ENCODE results near the gene SPAG7.

SPAG7 gene

DNA sequence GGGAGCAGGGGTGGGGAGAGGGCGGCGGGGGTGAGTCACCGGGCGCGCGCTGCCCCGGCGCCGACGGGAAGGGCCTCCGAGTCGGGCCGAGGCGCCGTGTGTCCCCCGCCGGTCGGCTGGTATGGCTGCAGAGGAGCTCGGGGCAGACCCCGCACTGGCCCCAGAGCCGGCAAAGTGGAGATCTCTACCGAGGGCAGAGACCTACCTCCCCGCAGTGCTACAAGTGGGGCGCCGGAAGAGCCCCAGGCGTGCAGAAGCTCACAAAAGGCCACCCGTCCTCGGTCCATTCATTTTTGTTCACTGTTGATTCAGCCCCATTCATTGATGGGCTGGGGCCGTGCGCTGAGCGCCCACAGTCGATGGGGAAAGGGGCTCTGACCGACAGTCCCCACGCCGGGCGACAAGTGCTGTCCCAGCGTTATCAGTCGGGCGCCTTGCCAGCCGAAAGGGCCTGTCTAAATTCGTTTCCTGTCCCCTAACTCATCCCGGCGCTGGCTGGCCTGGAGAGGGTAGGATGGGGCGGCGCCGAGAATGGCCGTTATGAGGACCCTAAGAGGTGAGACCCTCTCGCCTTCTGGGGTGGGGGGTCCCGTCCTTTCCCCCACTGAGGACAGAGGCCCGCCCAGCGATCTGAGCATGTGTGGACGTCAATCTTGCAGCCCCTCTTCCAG is 17.4 kb downstream of the SPAG7 start:
- peak; percentile 83 for DNase-seq (ENCODE audit: low spot score)

DNA sequence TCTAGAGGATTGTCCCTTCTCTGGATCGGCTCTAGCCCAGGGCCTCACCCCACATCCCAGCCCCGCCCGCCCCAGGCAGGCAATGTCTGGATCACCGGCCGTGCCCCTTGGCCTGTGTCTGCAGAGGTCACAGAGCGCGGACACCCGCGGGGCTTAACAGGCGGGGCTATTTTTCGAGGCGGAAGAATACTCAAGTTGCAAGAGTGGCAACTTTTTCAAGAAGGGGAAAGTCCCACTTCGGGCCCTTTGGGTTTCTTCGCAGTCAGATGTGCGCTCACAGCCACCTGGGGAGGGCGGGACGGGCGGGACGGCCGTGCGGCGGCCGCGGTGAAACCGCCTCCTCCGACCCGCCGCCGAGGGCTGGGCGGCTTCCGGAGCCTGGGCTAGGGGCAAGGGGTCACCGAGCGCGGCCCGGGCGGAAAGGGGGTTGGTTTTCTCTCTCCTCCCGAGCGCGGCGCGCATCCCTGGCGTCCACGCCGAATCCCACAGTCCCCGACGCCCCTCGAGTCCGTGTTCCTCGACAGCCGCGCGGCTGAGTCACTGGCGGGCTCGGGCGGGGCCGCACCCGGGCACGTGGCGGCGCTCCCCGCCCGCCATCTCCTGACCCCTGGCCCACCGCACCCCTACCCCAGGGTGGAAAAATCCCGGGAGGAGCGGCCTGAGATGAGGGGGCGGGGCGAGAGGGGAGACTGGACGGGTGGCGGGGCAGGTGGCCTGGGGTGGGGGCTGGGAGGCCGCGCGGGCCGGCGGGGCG is 18.1 kb downstream of the SPAG7 start:
- peak; percentile 56 for DNase-seq (ENCODE audit: low spot score)

DNA sequence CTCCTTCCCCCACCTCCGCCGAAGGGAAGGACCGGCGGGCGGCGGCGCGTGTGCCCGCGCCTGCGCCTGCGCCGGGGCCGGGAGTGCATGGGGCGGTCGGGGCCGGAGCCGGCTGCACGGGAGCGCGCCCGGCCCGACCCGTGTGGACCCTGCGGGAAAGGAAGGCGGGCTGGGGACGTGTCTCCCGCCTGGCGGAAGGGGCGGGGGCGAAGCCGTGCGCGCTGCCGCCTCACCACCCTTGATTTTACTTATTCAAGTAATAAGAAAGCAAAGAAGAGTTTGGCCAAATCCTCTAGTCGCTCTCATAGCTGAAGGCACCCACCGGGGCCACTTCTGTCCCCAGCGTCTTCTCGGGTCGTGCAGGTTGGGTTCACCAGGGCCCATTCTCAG is 18.7 kb downstream of the SPAG7 start:
- peak; percentile 92 for DNase-seq (ENCODE audit: low spot score)

DNA sequence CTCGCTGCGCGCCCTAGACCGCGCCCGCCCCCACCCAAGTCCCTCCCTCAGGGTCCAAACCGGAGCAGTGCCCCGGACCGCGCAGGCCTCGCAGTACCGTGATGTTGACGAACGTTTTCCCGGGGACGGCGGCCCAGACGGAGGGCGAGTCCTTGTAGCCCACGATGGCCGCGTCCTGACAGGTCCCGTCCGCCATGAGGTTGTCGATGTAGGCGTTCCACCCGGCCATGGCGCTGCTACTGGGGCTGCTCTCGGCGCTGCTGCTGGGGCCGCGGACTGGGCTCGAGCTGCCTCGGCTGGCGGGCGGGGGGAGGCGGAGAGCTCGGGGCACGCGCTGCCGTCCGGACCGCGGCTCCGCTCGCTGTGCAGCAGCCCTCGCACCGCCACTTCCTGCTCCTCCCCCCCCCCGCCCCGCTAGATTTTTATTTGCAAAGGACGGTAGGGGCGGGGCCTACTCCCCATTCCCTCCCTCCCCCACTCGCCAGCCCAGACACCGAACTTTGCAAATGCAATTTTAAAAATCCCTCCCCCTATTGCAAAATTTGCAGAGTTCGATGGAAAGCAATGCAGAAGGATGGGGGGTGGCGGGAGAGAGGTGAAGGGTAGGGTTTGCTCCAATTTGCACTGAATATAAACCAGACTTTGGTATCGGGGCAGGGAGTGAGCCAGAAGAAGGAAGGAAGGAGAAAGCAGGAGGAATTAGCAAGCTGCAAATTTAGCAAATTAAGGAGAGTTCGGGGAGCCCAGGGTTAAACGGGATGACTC is 19.3 kb downstream of the SPAG7 start, which contains the start of gene PFN1:
Gene PFN1 (minus strand): TSS at position 365 of the 765 bp plus-strand sequence. CDS start 136 bp downstream, at position 229.
- DNase-seq (ENCODE audit: low spot score): peak; percentile 82

DNA sequence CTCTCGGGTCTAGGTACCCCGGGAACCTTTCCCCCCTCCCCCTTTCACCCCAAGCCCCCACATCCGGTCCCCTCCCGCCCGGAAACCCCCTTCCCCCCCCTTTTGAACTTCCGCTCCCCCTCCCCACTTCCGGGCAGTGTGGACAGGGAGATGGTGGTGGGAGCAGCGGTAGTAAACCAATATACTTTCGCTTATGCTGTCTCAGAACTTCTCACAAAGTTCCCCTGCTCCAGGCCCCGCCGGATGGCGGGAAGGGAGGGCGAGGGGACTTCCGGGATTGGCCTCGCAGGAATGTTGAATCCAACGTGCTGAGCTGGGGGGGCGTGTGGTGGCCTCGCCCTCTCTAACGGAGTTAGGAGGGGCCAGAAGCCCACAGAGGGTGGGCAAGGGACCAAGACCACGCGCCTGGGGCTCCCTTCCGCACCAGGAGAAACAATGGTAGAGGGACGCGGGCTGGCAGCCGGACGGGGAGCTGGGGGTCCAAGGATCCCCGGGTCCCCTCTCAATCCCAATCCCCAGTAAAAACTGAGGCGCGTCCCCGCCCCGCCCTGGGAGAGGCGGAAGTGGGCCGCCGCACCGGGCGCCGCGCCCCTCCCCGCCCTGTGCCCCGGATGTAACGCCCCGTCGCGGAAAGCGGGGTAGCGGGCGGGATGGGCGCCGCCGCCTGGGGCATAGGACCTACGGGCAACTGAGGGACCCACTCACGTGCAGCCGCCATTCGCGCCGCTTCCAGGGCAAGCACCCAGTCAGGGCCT is 20.0 kb downstream of the SPAG7 start:
- DNase-seq (ENCODE audit: low spot score): peak; percentile 62

DNA sequence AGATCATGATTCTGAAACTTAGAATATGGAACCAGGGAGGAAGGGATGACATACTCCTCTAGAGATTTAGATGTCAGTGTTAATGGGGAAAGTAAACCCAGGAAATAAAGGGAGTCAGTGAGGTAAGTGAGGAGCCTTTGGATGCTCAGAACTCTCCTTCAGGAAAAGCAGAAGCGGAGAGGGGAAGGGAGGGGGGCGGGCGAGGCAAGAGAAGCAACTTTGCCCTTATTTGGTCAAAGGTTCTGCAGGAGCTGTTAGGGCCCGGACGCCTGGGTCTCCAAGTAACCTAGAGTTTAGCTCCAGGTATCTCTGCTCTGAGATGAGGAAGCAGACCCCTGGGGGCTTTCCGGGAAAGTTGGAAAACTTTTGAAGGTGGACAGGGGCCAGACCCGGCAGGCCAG is 20.6 kb downstream of the SPAG7 start:
- no peak for DNase-seq (ENCODE audit: low spot score)

DNA sequence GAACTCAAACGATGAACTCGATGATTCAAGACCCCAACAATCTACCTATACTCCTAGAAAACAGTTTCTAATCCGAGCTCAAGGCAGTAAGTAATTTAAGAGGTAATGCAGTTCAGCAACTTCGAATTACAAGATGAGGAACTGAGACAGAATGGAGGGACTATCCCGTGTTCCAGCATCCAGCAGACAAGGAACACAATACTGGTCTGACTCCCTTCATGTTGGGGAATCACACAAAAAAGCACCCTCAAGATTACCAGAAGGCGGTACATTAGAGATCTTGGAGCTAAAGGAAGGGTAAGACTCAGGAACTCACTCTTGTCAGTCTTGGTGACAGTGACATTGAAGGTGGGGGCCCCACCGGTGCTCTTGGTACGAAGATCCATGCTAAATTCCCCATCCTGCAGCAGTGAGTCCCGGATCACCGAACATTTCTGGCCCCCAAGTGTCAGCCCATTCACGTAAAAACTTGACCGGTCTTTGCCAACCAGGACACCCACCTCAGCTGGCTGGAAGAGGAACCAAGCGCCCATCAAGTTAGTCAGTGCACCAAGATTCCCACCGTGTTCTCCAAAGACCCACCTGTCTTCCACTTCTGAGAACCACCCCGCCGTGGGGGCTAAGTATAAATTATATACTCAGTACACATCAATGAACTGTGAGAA is 21.2 kb downstream of the SPAG7 start:
- no peak for DNase-seq (ENCODE audit: low spot score)

DNA sequence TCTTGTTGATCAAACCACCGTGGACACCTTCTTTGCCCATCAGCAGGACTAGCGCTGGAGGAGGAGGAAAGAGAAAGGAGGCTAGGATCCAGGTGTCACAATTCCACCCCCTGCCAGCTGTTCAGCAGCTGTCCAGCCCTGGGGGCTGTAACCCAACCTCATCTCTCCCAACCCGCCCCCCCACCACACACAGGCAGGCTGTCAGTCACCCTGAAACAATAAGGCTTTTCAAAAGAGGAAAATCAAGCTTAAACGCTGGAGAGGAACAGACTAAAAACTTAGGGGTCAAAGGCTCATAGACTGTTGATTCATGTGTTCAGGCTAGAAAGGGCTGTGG is 21.7 kb downstream of the SPAG7 start:
- no peak for DNase-seq (ENCODE audit: low spot score)

DNA sequence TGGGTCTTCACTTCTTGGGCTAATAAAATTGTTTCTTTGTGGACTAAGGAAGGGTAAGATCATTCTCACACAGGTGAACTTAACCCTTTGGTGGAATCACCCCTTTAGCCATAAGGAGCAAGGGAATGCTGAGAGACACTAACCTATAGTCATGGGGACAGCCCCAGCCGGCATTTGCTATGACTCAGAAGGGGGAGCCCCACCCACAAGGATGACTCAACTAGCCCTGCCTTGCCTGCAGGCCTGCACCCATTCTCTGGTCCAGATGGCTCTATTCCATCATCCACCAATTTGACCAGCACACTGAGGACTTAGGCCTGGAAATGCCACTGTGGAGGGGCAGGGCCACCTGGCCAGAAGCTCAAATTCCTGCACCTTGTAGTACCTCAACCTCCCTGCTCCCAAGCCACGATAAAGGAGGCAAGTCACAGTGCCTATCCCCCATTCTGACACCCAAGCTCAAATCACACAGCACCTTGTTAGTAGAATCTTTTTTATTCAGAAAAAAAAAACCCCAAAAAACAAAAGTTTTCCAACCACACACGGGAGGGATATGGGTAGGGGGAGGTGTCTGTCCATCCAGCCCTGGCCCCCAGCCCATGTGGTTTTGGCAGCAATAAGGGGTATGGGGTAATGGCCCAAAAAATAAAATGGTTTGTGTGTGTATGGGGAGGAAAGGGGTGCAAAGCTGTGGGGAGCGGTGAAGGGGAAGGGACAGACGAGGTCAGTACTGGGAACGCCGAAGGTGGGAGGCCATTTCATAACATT is 22.3 kb downstream of the SPAG7 start:
- no peak for DNase-seq (ENCODE audit: low spot score)

DNA sequence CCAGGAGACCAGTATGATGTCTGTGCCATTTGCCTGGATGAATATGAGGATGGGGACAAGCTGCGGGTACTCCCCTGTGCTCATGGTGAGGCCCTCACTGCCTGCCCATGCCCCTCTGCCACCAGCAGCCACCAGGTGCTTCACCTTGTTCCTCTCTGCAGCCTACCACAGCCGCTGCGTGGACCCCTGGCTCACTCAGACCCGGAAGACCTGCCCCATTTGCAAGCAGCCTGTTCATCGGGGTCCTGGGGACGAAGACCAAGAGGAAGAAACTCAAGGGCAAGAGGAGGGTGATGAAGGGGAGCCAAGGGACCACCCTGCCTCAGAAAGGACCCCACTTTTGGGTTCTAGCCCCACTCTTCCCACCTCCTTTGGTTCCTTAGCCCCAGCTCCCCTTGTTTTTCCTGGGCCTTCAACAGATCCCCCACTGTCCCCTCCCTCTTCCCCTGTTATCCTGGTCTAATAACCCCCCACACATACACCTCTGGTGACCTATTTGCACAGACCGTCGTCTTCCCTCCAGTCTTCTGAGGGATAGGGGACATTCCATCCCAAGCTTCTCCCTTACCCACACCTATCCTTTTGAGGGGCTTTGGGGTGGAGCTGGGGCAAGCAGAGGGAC is 23.0 kb downstream of the SPAG7 start:
- DNase-seq (ENCODE audit: low spot score): no peak

DNA sequence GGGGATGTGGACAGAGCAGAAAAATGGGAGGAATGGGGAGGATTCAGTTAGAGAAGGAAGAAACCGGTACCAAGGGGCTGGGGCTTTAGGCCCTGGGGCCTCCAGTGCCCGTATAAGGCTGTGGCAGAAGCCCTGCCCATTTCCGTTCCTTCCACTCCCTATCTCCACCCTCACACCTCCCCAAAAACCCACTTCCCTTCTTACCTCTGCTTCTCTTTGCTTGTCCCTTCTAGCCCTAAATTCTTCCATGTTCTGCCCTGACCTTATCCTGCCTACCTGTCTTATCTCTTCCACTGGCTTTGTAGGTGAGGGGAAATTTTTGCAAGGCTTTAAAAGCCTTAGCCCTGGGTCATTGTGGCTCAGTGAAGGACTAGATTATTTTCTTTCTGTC is 23.5 kb downstream of the SPAG7 start:
- DNase-seq (ENCODE audit: low spot score): no peak

DNA sequence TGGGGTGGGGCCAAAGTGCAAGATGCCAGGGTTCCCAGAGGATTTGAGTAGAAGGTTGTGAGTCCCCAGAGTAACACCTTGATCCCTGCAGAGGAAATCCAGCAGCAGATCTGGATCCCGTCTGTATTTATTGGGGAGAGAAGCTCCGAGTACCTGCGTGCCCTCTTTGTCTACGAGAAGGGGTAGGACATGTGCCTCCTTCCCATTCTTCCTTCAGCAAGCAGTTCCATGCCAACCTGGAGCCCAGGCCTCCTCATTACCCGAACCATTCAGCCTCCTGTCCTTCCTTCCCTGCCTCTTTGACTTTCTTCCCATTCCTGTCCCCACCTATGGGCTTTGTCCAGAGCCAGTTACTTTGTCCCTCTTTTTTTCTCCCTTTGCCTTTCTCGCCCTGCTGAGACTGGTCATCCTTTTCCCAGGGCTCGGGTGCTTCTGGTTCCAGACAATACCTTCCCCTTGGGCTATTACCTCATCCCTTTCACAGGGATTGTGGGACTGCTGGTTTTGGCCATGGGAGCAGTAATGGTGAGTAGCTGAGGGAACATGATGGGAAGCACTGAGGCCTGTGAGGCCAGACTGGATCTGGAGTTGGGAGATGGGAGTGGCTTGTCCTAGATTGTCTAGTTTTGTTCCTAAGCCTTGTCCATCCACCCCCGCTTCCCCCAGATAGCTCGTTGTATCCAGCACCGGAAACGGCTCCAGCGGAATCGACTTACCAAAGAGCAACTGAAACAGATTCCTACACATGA is 24.7 kb downstream of the SPAG7 start:
- DNase-seq (ENCODE audit: low spot score): no peak

DNA sequence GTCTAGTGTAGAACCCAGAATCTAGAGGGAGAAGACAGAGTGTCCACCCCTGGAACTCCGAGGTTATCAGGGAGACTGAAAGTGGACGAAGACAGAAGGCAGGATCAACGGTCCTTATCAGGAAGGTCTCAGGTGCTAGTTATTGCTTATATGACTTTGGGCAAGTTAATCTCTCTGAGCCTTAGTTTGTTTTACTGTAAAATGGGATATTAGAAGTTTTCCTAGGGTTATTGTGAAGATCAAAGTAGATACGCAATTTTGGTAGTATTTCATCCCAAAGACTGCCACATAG is 26.4 kb downstream of the SPAG7 start:
- DNase-seq (ENCODE audit: low spot score): no peak

DNA sequence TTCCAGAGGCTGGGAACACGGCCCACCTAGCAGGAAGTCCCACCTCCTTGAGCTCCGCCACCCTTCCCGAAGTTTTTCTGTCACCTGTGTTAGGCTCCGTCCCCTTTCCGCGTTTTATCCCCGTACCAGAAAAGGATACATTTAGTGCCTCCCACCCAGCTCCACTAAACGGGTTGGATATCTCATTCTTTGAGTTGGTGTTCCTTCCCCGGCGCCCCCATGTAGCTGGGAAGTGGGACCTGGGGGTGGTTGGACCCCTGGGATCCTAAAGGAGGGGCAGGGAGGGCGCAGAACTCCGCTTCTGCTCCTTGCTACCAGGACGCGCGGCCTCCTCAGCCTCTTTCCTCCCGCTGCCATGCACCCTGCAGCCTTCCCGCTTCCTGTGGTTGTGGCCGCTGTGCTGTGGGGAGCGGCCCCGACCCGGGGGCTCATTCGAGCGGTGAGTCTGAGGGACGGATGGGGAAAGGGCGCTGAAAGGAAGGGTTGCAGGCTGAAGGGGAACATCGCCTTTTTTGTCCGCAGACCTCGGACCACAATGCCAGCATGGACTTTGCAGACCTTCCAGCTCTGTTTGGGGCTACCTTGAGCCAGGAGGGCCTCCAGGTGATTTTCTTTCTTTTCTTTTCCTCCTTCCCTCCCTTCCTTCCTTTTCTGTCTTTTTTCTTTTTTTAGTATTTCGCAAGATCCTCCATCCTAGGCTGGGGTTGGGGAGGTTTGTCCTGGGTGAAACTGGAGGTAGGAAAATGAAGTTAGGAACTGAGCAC is 26.9 kb downstream of the SPAG7 start:
- peak; percentile 78 for DNase-seq (ENCODE audit: low spot score)

DNA sequence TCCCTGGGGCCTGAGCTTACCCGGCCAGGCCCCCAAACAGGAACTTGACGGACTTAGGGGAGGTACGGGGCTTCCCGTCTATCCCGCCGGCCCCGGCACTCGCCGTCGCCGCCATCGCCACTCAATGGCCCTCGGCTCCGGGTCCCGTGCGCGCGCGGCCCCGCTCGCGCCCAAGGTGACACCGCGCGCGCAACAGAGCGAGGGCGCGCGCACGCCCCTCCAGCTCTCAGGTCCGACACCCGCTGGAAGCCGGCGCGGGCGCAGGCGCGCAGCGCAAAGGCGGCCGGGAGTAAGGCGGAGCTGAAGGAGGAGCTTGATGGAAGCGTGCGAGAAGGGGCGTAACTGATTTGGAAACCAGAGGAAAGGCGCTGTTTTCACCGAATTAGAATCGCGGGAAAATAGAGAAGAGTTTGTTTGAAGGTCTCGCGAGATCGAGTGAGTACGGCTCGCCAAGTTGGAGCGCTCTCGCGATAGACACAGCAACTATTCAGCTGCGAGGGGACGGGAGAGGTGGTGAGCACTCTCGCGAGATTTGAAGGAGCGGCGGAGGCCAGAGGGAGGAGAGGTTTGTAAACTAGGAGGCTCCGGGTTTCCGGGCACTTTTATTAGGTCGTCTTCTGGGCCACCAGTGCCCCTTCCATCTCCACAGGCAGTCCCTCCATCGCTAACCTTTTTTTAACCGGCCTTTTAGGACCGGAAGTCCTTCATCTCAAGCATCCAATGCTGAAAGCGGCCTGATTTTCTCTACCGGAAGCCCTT is 27.6 kb downstream of the SPAG7 start, which contains the start of the genes RNF167 and SLC25A11:
Gene RNF167 (plus strand): TSS at position 473 of the 759 bp plus-strand sequence. CDS start 642 bp downstream, outside the sequence.
Gene SLC25A11 (minus strand): TSS at position 251 of the 759 bp plus-strand sequence. CDS start 136 bp downstream, at position 115.
- DNase-seq (ENCODE audit: low spot score): peak; percentile 97

DNA sequence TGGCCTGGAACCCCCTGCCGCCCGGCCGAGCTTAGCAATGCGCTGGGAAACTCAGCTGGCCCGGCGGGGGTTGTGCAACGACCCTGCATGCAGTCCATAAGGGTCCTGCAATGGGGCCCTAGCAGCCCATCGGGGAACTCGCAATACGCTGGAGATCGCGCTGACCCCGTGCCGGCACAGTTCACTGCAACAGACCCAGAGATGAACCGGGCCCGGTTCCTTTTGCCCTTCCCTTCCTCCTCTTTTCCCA is 28.1 kb downstream of the SPAG7 start:
- DNase-seq (ENCODE audit: low spot score): no peak

DNA sequence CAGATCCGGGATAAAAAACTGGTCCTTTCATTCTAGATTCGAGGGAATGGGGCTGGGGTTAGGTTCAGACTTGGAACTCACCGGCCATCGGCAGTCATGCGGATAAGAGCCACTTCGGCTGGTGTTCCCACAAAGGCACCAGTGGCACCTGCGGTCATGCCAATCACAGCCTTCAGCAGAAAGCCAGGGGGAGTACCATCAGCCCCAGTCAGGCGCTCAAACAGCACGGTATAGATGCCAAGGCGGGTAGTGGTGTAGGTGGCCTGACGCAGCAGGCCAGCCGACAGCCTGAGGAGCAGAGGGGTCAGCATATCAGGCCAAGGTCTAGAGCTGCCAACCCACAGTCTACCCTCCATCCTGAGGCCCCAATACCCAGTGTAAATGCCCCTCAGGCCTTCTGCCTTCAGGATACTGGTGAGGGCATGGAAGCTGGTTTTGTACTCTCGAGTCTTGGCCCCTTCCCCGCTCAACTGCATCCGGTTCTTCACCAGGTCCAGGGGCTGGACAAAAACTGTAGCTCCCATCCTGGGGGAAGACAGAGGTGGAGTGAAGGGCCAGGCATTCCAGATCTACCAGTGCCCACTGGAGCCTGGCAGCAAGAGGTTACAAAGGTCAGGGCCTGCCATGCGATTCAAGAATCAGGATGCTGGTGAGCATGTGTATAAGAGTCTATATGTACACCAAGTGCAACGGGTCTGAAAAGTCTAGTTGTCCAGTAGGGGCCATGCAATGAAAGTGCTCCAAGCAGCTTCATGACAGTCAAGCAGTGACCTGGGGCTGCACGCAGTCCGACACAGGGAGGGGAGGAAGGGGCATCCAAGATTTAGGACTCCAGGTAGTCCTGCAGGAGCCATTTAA is 28.7 kb downstream of the SPAG7 start:
- DNase-seq (ENCODE audit: low spot score): no peak

Data from iPS-NIHi11 (cell line).